Occipital lobe (tissue), 2 donors: ENCODE results near the gene DNAJC5. TPM values are rescaled to one million over a fixed set of nuclear protein-coding genes. Genes with fewer than 3 reads are reported as not detected.
A peak's percentile ranks its signal among the peaks of the same experiment; 100 is the strongest.
"Not testable (repeated sequence)": the region's sequence is repeated elsewhere in the genome, so short reads cannot be mapped to it uniquely, and the experiment has no call there.

Experiments
- DNase-seq: peaks from one replicate; lab custom pipeline; 2025; lab: John Stamatoyannopoulos, UW
- total RNA-seq: library from RNA; depleted of rRNA; stranded (reverse); fragments of >200 nt; gene quantifications from one replicate; pipeline ENCODE4 v1.2.3, GENCODE V29; 2014

Gene DNAJC5
- total RNA-seq, 1 donor from 2014 or later, result 99.7 TPM

- no peak for DNase-seq
Measured at GRCh38 chr20:63953764-63954429, 59.0 kb downstream of the DNAJC5 start.

DNA sequence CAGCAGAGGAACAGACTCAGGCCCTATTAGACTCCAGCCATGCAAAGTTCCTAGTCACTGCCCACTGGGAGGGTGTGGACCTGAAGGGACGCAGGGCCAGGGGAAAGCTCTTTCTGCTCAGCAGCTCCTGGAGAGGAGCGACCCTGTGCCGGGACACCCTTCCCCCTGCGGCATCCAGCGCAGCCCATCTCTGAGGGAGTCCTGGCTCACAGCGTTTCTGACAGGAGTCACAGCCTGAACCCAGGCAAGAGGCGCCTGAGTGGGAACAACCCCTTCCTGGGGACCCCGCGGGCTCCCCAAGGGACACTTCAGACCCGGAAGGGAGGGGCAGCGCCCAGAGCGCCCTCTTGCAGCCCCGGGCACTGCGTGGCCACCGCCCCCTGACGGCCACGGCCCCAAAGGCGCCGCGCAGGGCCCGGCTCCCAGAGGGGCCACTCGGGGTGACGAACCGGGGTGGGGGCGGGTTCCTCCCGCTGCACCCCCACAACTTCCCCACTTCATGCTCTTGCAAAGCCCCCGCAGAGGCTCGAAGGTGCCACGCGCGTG is 60.4 kb downstream of the DNAJC5 start:
- DNase-seq, result no peak

GRCh38 chr20:63955827-63956663 is 61.1 kb downstream of the DNAJC5 start, which contains the start of gene UCKL1:
TSS of gene UCKL1 (minus strand) at chr20:63956416. CDS start at chr20:63956372, 44 bp downstream.
- peak; percentile 76 for DNase-seq

DNA sequence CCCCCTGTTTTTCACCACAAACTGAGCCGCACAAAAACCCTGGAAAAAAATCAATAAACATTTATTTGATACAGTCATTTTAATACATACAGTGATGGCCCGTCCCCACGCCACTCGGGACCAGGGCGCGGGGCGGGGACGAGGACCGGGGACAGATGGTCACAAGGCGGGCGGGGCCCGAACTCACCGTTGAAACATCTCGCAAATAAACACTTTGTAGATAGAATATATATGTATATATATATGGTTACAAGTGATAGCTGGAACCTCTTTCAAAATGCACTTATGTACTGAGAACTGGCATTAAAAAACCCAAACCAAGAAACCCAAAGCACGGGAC is 61.7 kb downstream of the DNAJC5 start:
- no peak for DNase-seq

GRCh38 chr20:63957004-63957689 is 62.2 kb downstream of the DNAJC5 start:
- DNase-seq, result peak; percentile 30

- no peak for DNase-seq
Measured at GRCh38 chr20:63957690-63958441, 62.9 kb downstream of the DNAJC5 start.

- no peak for DNase-seq
Measured at GRCh38 chr20:63958471-63958870, 63.5 kb downstream of the DNAJC5 start.

- DNase-seq, result no peak
Measured at GRCh38 chr20:63958964-63959698, 64.2 kb downstream of the DNAJC5 start.

- DNase-seq, result no peak
Measured at GRCh38 chr20:63959699-63960075, 64.8 kb downstream of the DNAJC5 start.

DNA sequence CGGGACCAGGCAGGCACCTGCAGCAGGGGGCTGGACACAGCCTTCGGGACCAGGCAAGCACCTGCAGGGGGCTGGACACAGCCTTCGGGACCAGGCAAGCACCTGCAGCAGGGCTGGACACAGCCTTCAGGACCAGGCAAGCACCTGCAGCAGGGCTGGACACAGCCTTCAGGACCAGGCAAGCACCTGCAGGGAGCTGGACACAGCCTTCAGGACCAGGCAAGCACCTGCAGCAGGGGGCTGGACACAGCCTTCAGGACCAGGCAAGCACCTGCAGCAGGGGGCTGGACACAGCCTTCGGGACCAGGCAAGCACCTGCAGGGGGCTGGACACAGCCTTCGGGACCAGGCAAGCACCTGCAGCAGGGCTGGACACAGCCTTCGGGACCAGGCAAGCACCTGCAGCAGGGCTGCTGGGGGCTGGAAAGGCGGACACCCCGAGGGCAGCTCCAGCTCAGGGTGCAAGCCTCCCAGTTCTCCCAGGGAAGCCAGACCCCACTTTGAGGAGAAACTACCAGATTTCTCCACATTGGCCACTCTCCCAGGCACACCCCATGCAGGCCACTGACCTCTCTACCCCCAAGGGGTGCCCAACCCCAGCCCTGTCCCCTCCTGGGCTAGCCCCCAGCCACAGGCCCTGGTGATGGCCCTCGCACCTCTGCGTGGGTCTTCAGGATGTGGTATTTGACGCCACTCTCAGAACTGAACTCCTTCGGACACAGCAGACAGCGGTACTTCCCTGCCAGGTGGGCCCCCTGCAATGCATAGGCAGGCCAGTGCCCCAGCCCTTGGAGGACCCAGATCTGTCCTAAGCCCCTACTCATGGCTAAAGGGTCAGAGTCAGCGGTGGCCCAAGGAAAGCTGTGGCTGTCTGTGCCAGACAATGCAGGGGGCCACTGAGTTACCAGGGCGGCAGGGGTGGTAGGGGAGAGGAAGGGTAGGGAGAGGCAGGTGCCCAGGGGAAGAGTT is 66.0 kb downstream of the DNAJC5 start:
- DNase-seq, result not testable (repeated sequence)

- no peak for DNase-seq
Measured at GRCh38 chr20:63961664-63962425, 66.9 kb downstream of the DNAJC5 start.

- DNase-seq, result no peak
Measured at GRCh38 chr20:63962426-63963347, 67.8 kb downstream of the DNAJC5 start.

DNA sequence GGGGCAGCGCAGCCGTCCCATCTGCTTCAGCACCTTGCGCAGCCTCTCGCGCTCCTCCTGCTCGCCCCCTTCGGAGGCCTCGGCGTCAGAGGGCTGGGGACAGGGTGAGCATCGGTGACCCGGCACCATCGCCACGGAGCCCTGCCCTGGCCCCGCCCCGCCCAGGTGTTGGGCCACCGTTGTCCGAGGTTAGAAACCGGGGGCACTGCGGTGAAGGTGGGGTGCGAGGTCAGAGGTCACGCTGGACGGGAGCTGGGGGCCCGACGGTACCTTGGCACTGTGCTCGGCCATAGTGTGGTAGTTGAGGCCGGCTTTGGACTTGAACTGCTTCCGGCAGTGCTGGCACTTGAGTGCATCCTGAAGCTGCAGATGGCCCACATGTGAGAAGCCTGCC is 68.4 kb downstream of the DNAJC5 start:
- DNase-seq, result no peak

- no peak for DNase-seq
Measured at GRCh38 chr20:63963784-63964301, 68.9 kb downstream of the DNAJC5 start.

DNA sequence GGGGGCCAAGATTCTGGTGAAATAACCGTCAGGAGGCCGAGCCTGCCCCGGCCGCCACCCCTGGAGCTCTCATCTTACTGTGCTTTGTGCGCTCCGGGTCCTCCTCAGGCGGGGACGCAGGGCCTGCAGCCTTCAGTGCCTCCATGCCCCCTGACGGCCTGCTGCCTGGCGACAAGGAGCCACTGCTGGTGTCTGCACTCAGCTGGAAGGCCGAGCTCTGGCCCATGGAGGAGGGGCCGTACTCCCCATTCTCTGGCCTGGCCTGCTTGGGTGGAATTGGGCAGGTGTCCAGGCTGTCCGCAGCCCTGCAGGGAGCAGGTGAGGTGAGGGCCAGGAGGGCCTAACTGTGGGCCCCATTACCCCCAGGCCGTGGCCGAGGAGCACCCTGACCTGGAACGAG is 69.5 kb downstream of the DNAJC5 start:
- DNase-seq, result no peak

DNA sequence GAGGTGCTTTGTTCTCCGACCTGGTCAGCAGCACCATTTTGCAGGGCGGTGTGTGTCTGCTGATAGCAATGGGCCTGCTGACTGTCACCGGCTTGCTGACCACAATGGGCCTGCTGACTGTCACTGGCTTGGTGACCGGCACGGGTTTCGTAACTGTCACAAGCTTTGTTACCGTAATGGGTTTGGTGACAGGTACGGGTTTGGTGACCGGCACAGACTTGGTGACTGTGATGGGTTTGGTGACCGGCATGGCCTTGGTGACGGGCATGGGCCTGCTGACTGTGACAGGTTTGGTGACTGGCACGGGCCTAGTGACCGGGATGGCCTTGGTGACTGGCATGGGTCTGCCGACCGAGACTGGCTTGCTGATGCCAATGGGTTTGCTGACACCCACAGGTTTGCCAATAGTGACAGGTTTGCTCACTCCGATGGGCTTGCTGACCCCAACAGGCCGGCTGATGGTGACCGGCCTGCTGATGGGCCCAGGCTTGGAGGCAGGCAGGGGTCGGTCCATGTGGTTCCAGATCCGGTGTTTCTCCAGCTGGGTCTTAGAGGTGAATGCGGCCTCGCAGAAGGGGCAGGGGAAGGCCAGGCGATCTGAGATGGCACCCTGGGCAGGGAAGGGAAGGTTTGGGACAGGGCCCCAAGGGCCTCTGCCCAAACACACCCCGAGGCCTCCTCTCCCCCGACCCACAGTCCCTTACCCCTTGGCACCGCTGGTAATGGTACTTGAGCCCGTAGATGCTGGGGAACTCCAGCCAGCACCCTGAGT is 71.4 kb downstream of the DNAJC5 start:
- no peak for DNase-seq

- DNase-seq, result no peak
Measured at GRCh38 chr20:63966944-63967322, 72.0 kb downstream of the DNAJC5 start.
